ENCODE measurements around the gene LCA5L.
"Not testable (repeated sequence)": the region's sequence is repeated elsewhere in the genome, so short reads cannot be mapped to it uniquely, and the experiment has no call there.

LCA5L gene

DNA sequence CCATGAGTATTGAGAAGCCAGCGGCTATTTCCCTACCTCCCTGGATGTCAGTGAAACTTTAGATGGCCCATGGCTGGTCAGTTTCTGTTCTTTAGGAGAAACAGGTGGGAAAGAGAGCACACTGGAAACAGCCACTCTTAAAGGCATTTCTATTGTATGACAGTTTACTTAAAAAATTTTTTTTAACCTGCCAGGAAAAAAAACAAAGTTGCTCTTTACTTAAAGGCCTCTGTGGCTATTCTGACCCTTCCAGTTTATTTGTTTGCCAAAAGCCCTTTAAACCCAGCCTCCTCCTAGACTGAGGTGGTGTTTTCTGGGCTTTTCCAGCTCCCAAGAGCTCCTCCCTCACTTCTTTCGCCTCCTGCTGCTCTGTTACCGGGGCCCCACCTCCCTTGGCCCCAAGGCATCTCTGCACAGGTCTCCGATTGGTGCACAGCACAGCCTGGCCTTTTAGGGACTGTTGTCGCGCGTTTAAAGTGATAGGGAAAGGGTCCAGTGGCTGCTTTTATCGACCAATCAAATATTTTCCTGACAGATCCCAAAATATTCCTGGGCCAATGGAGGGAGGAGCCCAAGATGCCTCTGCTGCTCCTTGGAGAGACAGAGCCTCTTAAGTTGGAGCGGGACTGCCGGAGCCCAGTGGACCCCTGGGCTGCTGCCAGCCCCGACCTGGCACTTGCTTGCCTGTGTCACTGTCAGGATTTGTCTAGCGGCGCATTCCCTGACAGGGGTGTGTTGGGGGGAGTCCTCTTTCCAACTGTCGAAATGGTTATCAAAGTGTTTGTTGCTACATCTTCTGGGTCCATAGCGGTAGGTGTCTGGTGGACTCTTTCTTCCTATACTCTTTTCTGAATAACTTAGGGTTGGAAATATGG is 6.0 kb upstream of the LCA5L start, which contains the start of gene SH3BGR:
TSS of gene SH3BGR (plus strand) at position 639 of the 875 bp plus-strand sequence. CDS start at position 766, 127 bp downstream.
- FAIRE-seq = no peak

DNA sequence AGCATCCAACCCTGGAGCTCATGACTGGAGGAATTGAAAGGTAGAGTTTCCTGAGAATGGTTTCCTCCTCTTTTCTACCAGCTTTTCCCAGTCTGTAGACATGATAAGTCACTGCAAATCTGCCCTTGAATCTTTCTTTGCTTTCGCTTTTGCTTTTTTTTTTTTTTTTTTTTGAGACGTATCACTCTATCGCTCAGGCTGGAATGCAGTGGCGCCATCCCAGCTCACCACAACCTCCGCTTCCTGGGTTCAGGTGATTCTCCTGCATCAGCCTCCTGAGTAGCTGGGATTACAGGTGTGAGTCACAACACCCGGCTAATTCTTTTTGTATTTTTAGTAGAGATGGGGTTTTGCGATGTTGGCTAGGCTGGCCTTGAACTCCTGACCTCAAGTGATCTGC is 1.7 kb upstream of the LCA5L start:
- no peak for FAIRE-seq

DNA sequence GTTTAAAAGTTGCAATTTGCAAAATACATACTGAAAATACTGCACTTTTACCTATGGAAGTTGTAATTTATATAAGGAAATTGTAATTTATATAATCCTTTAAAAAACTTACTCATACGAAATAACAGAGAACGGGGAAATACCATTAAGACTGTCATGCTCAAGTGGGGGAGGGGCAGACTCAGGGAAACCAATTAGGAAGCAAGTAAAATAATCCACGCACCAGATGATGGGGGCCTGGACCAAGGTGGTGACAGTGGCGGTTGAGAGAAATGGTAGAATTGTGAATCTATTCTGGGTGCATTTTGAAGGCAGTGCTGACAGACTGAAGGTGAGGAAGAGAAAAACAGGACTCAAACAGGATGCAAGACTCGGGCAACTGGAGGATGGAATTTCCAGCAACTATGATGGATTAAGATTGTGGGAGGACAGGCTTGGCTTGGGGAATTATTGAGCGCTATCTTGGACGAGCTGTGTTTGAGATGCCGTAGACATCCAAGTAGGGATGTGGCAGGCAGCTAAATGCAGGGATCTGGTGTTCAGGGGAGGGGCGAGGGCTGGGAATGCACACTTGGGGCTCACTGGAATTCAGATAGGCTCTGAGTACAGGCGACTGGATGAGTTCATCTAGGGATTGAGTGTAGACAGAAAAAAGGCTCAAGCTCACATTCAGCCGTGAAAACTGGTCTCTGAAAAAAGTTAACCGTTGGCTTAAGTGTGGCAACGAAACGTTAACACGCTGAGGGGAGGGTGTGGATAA is 977 bp downstream of the LCA5L start:
- FAIRE-seq = no peak

DNA sequence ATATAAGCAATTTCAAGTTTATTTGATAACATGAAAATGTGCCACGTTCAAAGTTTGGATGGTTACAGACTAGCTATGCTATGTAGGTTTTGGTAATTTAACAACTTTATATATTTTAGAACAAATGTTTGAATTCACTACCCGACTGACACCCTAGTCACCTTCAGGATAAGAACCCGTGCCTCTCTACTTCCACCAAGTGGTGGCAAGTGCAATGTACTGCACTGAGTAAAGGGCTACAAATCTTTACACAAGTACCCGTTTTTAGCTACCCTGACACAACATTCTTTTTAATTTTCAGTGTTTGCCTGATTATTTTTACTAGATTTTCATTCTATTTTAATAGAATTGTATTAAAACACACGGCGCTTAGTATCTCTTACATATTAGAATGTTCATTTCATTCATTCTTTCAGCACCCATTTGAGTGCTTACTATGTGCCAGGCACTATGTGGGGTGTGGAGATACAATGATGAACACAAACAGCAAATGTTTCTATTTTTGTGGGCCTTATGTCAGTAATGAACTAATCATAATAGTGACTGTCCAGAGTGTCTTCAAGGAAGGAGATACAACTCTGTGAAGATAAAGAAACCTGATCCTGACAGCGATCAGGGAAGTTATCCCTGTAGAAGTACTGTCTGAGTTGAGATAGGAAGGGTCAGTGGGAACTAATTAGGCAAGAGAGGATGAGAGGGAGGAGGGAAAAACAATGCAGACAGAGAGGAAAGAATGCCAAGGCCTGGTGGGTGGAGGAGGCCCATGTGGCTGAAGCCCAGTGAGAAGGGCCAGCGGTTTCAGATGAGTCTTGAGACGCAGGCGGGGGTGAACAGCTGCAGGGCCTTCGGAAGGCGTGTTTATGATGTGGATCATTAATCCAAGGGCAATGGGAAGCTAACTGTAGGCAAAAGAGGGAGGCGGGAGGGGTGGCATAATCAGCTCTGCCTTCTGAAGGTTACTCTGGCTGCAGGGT is 3.8 kb downstream of the LCA5L start:
- no peak for FAIRE-seq

DNA sequence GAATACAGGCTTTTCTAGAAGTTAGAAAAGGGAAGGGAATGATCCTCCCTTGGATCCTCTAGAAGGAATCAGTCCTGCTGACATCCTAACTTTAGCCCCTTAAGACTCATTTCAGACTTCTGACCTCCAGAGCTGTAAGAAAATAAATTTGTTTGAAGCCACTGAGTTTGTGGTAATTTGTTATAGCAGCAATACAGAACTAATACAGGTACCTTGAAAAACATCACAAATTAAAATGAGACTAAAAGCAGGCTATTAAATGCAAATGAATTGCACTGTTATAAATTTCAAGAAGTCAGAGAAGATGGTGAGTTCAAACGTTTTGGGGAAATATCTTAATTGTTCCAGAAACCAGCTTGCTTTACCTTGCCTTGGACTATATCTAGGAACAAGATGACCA is 6.3 kb downstream of the LCA5L start:
- no peak for FAIRE-seq

DNA sequence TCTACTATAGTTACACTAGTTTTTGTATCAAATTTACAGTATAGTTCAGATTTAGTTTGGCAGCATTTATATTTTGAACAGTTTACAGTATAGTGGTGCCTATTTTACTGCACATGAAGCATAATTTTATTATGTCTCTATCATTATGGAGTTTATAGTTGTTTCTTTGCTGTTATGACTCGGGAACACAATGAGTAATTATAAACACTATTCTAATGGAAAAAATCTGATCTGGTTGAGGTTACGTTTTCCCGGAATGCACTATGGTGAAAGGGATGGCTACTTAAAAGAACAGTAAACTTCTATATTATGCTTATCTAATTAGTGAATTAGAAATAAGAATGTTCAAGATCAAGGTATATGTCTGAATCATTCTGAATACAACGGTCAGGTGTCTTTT is 10.6 kb downstream of the LCA5L start:
- FAIRE-seq = no peak

DNA sequence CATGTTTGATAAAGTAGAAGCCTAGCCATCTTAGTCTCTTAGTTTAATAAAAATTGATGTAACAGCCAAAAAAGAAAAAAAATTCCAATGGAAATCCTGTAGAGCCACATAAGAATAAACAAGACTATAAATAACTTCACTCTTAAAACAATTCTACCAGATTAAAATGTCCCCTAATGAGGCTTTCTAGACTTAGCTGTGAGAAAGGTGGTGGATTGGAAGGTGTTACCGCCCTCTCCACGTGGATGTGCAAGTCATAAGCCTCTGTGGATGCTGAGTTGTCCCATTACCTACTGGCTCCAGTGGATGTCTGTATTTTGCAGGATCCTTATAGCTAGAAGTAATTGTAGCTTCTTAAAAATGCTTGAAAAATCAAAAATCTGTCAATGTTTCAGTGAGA is 14.6 kb downstream of the LCA5L start:
- no peak for FAIRE-seq

DNA sequence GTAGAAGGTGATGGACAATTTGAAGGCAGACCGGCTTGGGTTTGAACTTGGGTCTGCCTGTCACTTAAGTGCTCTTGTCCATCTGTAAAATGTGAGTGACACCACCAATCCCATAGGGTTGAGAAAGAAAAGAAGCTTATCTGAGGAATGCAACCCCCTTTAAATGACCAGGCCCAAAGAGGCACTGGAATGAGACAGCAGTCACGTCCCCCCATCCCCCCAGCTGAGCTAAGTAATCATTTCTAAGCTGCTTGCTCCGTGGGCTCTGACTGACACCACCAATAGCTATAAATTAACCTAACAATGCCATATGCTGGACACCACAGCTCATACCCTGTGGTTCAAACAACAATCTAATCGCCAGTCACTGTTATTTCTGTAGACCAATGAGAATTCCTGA is 15.1 kb downstream of the LCA5L start:
- no peak for FAIRE-seq

DNA sequence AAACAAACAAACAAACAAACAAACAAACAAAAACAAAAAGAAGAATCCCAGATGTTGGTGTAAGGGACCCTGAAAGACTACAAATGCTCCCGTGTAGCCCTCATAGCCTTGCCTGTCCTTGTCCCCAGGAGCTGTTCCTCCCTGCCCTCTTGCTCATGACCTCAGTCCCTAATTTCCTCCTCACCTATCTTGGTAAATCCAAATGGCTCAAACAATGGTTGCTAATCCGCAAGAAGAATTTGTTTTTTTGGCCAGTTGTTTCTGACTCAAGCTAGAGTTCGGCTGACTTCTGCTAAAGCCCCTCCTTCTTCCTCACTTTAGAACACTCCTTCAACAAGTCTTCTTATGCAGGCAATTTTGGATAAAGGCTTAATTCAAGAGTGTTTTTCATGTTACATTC is 15.6 kb downstream of the LCA5L start:
- FAIRE-seq = no peak

DNA sequence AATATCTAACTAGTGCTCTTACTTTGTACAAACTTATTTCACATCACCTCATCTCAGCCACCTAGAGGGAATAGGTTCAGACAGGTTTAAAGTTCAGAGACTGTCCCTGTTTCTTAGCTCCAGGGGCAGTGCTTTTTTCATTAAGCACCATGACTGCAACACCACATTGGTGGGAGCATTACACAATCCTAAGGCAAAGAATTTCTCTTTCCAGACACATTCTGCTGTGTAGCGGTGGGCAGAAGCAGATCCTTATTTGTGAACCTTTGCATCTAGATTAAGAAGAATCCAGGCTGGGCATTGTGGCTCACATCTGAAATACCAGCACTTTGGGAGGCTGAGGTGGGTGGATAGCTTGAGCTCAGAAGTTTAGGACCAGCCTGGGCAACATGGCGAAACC is 16.1 kb downstream of the LCA5L start:
- no peak for FAIRE-seq

DNA sequence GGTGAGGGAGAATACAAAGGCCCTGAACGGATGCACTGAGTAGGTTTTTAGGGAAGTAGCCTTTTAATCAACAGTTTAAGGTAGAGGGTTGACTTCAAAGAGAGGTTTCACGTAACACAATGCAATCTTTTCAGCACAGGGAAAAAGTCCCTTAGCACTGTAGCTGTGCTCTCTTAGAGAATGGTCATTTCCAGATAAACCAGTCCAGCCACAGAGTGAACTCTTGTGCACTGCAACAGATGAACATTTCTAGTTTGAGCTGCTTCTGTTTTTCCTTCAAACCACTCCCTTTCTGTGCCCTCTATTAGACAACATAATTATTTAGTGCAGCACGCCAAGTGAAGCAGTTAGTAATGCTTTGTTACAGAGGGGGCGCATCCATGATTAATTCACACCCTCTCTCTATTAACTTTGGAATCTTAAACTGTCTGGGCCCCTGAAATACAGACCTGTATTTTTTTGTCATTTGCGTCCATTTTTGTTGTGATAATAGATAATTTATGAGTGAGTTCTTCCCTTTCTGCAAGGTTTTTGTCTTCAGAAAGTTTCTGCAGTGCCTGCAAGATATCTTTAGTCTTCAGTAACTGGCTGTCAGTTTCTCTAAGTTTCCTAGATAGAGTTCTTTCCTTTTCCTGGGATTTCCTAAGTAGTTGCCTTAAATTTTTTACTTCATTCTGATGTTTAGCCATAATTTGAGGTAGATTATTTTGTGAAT is 22.9 kb downstream of the LCA5L start:
- no peak for FAIRE-seq

DNA sequence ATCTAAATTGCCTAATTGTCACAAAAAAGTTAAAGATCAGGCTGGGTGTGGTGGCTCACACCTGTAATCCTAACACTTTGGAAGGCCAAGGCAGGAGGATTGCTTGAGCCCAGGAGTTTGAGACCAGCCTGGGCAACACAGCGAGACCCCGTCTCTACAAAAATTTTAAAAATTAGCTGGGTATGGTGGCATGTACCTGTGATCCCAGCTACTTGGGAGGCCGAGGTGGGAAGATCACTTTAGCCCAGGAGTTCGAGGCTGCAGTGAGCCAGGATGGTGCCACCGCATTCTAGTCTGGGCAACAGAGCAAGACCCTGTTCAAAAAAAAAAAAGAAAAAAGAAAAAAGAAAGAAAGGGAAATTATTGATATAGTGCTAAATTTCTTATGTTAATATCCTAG is 26.4 kb downstream of the LCA5L start:
- FAIRE-seq = not testable (repeated sequence)

DNA sequence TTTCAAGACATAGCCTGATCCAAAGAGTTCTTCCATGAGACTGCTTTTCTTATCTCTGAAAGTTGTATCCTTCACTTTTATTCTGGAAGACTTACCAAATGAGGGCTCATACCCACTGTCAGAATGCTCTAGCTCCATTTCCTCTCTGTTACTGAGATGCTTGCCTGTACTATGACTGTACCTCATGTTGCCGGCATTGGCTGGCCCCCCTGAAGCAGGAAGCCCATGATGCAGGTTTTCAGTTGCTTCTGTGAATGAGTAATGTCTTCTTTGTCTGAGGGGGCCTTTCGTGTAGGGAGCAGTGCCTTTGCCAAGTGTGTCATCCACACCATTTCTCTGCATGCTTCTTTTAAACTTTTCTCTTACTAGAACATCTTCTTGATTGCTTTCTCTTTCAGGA is 39.5 kb downstream of the LCA5L start:
- FAIRE-seq = no peak

DNA sequence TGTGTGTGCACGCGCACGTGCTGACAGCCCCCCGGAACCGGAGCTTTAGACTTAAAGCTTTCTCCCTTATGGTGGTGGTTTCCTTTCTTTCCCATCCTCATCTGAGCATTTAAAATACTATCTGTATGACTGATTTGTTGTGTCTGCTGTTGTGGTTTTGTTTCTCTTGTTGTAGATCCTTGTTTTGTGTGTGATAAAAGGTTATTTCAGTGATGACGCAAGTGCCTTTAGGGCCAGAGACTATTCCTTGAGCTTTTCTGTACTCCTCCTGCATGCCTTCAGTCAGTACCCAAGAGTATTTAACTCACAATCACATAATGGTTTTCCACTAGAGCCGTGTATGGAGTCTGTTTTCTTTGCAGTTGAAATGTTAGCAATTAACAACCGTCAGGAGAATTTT is 45.4 kb downstream of the LCA5L start:
- FAIRE-seq = no peak

DNA sequence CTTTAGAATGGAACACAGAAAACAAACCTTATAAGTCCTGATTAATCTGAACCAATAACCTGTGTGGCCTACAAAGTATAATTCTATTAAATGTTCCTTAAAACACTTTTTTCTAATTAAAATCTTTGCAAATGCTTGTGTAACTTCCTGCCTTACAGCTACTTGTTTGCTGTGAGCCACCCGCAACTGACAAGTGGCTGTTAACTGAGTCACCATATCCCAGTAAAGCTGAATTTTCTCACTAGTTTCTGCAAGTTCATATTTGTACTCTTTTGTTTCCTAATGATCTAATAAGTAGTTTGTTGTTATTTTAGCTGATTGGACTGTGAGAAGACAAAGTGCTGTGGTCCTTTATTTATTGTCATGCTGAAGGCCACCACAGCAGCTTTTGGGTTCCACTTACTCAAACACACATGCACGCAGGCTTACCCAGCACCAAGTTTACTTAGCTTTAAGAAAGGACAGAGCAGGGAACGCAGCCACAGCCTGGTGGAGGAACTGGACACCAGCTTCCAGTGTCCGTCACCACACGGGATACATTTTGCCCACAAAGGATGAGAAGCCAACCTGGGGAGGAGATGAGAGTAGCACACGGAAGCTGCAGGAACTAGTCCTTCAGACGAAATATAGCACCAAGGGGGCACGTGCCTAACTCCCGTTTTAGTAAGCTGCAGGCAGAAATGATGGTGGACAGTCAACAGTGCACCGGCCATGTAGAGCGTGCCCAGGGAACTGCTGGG is 47.8 kb downstream of the LCA5L start:
- no peak for FAIRE-seq

DNA sequence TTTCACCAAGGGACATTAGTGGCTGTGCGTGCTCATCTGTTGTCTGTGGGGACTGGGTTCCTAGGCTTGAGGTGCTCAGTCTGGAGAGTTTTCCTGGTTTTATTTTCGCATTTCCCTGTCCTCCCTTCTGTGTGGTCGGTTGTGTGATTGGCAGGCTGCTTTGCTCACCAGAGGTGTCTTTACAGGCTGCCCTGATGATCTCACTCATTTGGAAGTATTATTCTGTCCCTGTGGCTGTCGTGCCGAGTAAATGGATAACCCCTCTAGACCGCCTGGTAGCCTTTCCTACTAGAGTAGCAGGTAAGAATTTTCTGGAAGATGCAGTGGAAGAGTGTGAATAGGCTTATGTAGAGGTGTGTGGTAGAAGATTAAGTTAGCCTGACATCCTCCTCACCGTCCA is 52.6 kb downstream of the LCA5L start:
- FAIRE-seq = no peak

DNA sequence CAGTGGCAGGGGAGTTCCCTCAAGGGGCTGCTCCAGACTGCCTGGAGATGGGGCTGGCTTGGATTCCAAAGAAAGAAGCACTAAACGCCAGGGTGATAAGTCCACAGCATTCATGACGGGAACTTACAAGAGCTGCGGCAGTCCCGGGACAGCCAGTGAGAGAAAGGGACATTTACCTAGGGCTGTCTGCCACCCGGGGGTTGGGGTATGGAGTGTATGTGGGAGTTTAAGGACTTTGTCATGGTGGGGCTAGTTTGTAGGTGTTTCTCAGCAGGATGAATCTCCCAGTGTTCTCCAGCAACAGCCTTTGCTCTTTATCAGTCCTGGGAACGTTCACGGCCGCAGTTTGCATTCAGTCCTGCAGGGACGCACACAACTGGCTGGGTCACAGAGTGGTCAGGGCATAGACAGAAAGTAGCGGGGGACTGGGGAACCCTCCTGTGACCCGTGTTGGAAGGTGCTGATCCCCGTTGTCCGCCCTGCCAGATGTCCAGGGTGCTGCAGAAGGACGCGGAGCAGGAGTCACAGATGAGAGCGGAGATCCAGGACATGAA is 55.3 kb downstream of the LCA5L start:
- no peak for FAIRE-seq

DNA sequence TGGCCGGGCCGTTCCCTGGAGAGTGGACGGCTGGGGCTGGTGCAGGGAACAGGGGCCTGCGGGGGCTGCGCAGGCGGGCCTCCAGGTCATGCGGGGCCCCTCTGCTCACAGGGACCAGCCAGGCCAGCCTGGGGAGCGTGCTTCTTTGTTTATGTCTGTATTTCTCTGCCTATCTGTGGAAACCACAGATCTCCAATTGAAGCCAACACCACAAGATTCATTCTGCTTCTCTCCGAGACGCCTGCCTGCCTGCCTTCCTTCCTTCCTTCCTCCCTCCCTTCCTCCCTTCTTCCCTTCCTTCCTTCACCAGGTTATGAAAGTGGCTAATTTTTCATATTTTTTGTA is 56.8 kb downstream of the LCA5L start:
- FAIRE-seq = no peak

DNA sequence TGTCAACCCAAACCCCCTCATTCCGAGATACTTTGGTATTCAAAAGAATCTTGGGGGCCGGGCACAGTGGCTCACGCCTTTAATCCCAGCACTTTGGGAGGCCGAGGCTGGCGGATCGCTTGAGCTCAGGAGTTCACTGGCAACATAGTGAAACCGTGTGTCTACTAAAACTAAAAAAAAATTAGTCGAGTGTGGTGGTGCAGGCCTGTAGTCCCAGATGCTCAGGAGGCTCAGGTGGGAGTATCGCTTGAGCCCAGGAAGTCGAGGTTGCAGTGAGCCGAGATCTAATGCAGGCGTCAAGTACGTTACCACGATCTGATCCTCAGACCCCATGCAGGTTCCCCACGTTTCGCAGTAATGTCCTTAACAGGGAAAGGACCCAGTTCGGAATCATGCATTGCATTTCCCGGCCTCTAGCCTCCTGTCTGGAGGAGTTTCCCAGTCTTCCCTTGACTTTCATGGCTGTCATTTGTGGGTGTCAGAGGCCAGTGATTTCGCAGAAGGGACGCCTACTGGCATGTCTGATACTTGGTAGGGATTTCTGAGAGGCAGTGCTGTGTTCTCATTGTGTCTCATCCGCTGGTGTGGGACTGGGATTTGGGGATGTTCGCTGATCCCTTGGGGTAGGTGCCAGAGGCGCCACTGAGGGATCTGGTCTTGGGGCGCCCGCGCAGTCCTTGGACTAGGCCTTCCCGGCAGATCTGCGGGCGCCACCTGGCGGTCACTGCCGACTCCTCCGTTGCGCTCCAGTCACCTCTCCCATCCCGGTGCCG is 57.4 kb downstream of the LCA5L start:
- no peak for FAIRE-seq

DNA sequence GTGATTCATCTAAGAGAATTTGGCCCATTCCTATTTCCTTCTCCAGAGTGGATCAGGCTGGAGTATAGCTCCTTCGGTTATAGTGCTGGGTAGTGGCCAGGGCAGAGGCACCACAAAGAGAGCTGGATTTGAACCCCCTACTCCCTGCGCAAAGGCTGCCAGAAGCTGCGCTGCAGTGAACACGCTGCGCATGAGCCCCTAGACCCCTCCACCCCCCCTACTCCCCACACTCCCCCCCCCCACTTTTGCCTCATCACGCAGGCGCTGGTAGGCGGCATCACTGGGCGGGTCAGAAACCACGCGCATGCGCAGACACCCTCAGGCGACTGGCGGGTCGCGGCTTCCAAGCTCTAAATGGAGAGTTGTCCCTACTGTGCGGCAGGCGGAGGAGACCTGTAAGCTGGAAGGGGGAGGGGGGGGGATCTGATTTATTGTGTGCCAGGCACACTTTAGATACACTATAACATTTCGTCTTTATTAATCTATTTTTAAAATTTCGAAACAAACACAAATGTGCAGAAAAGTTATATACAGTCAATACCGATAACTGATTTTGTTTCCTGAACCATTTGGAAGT is 58.0 kb downstream of the LCA5L start:
- no peak for FAIRE-seq
